Stimulated activated CD4-positive, alpha-beta T cell treated with anti-CD3 and anti-CD28 coated beads, TNF-alpha, amount 100 ng/mL, for 48 hours (primary cell): ENCODE results near the gene NBEAL2.
"Not testable (repeated sequence)": the region's sequence is repeated elsewhere in the genome, so short reads cannot be mapped to it uniquely, and the experiment has no call there.

Experiments used
- DNase-seq, 3 donors: peaks; one replicate each; pipeline ENCODE4 v3.0.0-alpha.2; 2020; ENCODE audit warnings: low read depth in 3 of 3

Gene NBEAL2

GRCh38 chr3:46964038-46964590 lies 15.4 kb upstream of the NBEAL2 start:
- not testable (repeated sequence) for DNase-seq

- DNase-seq = no peak
These were observed 14.3 kb upstream of the NBEAL2 start for GRCh38 chr3:46965151-46965550.

DNA sequence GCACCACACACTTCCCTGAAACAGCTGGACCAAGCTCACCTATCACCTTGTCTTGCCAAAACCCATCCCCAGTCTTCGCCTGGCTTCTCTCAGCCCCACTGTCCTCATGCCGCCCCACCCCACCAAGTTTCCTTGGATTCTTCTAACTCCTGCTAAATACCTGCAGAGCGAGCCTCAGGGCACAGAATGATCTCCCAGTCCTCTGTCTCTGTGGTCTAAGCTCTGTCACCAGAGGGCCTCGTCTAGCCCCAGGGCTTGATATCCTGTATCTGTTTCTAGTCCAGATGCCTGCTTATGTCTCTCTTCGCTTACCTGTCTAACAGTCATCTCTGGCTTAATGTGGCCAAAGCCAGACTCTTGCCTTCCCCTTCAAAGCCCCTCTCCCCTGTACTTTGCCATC lies 12.7 kb upstream of the NBEAL2 start:
- DNase-seq = no peak

DNA sequence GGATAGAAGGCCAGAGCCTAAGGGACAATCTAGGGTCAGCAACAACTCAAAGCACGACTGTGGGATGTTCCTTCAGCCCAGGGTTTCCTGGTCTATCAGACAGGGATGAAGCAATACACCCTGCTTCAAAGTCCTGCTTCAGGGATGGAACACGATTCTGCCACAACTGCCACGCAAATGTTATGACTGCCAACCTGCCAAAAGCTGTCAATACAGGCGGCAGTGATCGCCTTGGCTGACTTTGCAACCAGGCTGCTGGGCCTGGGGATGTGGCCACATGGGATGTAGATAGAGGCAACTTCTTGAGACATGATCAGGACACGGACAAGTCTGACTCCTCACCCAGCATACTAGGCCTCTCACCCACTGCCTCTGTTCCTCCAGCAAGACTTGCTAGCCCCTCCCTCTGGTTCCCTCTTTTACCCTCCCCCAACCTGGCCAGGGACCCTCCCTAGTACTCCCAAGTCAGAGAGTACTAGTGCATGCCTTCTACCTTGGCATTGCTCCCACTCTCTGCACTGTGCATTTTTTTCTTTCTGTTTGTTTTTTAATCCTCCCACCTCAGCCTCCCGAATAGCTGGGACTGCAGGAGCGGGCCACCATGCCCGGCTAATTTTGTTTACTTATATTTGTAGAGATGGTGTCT lies 10.6 kb upstream of the NBEAL2 start:
- DNase-seq = no peak

DNA sequence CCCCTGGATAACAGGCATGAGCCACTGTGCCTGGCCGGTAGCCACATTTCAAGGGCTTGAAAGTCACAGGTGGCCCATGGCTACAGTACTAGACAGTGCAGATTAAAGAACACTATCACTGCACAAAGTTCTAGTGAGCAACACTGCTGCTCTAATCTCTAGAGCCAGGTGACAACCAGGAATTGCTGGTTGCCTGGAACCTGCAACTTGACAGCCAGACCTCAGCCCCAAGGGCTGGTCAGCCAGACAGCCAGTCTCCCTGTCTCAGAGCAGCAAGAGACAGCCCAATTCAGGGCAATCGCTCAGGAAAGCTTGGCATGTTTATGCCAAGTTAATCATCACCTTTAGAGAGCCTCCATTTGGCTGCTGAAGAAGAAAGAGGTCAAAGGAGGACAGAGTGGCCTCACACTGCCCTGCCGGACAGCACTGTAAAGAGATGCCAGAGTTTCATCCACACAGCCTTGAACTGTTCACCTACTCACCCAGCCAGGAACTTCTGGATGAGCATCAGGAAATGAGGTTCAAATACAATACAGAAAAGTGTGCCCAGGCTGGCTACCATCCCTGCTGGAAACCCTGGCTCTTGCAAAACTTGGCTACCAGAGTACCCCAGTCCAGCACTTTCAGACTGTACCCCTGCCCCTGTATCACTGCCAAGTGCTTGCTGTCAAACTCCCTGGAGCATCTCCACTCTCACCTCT lies 8.9 kb upstream of the NBEAL2 start:
- no peak for DNase-seq

- DNase-seq = no peak
These were observed 8.3 kb upstream of the NBEAL2 start for GRCh38 chr3:46971151-46971550.

DNA sequence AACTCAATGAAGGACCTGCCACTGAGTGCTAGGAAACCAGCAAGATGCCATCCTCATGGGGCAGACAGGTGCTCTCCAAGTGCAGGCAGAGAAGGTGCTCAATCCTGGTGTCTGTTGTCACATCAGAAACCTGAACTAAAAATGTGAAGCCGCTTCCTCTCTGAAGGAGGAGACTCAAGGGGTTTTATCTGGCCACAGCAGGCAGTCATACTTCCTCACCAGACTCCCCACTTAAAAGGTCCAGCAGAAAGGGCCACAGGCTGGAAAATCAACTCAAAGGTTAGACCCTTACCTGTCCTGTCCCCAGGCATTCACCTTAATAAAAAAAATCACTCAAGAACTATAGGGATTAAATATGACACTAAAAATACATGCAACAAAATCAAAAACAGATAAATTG lies 7.7 kb upstream of the NBEAL2 start:
- DNase-seq = no peak

DNA sequence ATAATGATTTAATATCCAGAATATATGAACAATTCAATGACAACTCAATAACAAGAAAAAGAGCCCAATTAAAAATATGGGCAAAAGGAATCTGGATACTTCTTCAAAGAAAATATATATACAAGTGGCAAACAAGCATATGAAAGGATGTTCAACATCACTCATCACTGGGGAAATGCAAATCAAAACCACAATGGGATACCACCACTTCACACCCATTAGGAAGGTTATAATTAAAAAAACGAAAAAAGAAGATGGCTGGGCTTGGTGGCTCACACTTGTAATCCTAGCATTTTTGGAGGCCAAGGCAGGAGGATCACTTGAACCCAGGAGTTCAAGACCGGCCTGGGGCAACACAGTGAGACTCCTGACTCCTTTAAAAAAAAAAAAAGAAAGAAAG lies 7.1 kb upstream of the NBEAL2 start:
- no peak for DNase-seq

DNA sequence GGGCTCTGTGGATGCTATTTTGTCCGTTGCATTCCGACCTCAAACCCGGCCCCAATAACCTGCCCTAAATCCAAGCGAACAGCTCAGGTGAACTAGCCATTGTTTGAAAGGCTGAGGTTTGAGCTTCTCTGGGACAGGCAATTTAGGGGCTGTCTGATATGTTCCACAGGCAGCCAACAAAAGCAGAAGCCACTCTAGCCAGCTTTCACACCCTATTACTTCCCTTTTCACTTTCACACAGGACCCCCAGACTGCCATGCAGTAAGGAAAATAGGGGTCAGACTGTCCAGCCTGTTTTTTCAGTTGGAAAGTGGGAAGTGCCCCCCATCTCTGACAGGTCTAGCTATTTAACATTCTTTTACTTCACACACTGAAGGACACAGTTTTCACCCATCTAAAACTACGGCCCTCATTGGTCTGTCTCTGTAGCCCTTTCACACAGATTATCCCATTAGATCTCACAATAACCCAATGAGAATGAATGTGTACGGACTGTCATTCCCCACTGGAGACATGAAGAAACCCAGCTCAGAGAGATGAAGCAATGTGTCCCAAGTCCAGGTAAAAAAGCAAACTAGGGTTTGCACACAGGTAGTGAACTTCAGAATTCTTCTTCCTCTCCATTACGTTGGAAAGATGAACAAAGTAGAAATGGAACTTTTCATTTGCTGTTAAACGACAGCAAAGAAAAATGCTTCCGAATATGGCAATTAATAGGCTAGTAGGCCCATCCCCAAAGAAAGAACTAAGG lies 4.9 kb upstream of the NBEAL2 start:
- no peak for DNase-seq

- DNase-seq = peak; percentile 74 to 92 (median 87)
These were observed 2.9 kb upstream of the NBEAL2 start, which contains the start of gene CCDC12 for GRCh38 chr3:46976326-46977190. CCDC12 (minus strand) TSS chr3:46976745; CDS start chr3:46976732, 13 bp downstream.

- no peak for DNase-seq
These were observed 1.7 kb upstream of the NBEAL2 start for GRCh38 chr3:46977811-46978195.

DNA sequence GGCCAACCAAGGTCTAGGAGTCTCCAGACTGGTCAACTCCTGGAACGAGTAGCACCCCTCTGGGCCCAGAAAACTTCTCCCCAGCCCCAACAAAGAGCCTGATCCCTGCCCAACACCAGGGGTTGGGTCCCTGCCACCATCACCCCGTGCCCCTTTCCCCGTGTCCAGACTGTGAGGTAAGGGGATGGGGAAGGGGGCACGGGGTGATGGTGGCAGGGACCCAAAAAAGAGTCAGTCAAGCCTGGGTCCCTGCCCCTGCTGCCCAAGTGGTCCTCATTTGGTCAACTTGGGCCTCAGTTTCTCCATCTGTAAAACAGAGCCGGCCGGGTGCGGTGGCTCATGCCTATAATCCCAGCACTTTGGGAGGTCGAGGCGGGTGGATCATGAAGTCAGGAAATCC lies 1.1 kb upstream of the NBEAL2 start:
- no peak for DNase-seq

DNA sequence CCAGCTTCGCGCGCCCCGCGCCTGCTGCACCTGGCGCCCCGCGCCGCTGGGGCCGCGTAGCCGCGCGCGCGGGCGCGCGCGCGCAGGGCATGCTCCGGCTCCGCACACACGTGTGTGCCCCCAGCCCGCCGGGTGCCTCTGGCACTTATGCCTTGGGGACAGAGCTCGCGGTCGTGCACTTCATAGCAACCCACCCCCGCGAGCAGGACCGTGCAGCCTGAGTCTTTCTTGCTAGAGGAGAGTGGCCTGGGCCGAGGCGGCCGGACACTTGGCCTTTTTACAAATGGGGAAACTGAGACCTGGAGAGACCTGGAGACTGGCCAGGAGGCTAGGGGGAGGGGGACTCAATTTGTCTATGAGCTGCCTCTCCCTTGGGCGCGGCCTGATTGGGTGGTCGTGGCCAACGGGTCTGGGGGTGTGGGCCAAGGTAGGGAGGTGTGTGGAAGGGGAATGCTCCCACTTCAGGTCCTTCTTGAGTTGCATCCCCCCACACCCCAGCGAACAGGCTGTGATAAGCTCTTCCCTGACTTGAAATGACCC lies 562 bp downstream of the NBEAL2 start:
- no peak for DNase-seq

GRCh38 chr3:46981932-46982471 lies 2.5 kb downstream of the NBEAL2 start:
- no peak for DNase-seq

DNA sequence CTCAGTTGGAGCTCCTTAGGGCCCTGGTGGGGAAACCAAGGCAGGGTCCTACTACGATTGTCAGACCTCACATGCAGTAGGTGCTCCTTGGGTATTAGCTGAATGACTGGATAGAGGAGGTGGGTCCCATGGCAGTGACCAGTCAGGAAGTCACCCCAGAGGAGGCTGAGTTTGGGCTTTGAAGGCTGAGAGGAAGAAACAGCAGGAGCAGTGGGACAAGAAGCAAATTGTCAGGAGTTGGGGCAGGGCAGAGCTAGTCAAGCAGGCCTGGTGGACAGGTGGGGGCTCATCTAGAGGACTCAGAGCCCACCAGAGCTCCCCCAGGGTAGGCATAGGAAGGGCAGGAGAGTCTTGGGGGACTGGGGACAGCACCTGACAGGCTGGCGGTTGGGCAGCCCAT lies 3.1 kb downstream of the NBEAL2 start:
- no peak for DNase-seq

GRCh38 chr3:46984591-46985459 lies 5.4 kb downstream of the NBEAL2 start:
- no peak for DNase-seq

DNA sequence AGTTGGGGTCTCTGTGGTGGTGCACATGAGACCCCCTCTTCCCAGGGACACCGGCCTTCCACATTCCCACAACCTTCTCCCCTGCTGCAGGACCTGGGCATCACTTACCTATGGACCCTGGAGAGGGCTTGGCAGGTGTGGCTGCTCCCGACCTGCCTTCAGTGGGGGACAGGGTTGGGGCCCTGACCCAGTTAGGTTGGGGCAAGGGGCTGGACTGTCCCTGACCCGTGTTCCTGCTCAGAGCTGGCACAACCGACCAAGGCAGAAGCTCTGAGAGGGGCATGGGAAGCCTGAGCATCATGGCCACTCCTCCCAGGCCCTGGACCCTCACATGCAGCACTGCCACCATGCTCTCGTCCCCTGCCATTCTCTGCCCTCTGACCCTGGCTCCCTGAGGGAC lies 6.1 kb downstream of the NBEAL2 start:
- no peak for DNase-seq

DNA sequence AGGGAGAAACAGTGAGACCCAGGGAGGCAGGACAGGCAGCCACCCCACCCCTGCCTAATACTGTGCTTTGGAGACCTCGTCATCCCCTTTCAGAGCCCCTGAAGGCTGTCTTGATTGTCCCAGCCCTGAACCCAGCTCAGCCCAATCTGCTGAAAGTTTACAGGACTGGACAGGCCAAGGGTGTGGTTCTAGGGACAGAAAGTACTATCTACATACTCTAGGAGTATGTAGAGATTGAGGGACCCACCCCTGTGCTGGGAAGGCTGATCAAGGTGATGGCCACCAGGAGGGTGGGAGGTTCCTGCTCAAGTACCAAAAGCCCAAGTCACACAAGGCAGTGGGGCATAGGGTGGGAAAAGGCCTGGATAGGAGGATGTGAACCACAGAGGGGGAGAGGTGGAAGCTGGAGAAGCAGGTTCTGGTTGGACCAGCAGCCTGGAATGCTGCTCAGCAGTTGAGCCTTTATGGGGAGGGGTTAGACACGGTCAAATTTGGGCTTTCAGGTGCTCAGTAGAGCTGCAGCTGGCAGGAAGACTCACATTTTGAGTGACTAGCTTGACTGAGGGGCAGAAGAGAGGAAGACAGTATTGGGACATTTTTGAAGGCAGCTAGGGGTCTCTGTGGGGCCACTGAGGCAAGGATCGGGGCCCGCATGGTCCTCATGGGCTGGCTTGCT lies 6.7 kb downstream of the NBEAL2 start:
- DNase-seq = no peak

DNA sequence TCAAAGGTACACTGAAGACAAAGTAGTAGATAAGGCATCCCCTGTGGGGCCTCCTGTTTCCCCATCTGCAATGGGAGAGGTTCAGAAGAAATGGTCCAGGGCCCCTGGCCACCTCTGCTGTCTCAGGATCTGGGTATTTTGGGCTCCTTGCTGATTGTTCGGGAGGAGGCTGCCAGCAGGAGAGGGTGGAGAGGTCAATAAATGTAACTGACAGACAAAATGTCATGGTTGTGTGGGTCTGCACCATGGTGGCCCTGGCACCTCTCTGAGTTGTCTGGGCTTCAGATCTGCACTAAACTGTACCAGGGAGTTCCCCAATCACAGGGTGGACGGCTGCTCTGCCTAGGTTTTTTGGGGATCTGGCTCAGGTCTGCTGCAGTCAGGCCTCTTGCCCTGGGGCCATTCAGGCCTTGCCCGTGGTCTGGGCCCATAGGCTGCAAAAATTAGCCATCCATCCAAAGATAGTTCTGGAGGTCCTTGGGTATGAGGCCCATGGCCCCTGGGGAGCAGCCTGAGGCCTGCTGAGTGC lies 7.4 kb downstream of the NBEAL2 start:
- DNase-seq = no peak
